WTC11 (cell line): ENCODE measurements around the gene C16orf74. TPM values are rescaled to one million over a fixed set of nuclear protein-coding genes. Genes with fewer than 3 reads are reported as not detected.

ENCODE experiments used
- ATAC-seq: fragments of 200-7000 bp; cut with Tn5 transposase; 2 replicates; pipeline ENCODE4 v1.10.0; 2021; ENCODE audit warnings: mild to moderate bottlenecking, moderate library complexity
- CTCF ChIA-PET: fragments of 300-600 bp; sonication (Branson Sonifier 250); formaldehyde crosslinking; loops from one replicate; lab custom pipeline; 2021; ENCODE audit warnings: antibody characterized with exemption; lab: Charles Lee
- POLR2A ChIA-PET: fragments of 350-600 bp; sonication (Branson Sonifier 250); formaldehyde crosslinking; loops from one replicate; lab custom pipeline; 2021; ENCODE audit warnings: antibody characterized with exemption; lab: Charles Lee
- DNase-seq: peaks from one replicate; pipeline ENCODE4 v3.0.0; 2021; ENCODE audit warnings: low spot score
- H3K27ac Mint-ChIP-seq: 2 replicates; pipeline ENCODE4 v1.8.0; 2021; ENCODE audit warnings: mixed read lengths
- H3K27me3 Mint-ChIP-seq: 2 replicates; pipeline ENCODE4 v1.8.0; 2021; ENCODE audit warnings: low read depth, mild to moderate bottlenecking, moderate library complexity, mixed read lengths
- H3K36me3 Mint-ChIP-seq: 2 replicates; pipeline ENCODE4 v1.8.0; 2021; ENCODE audit warnings: mixed read lengths
- H3K4me1 Mint-ChIP-seq: 2 replicates; pipeline ENCODE4 v1.8.0; 2022; ENCODE audit warnings: mixed read lengths
- H3K4me3 Mint-ChIP-seq: 2 replicates; pipeline ENCODE4 v1.8.0; 2021; ENCODE audit warnings: mild to moderate bottlenecking, moderate library complexity, mixed read lengths
- H3K9me3 Mint-ChIP-seq: 2 replicates; pipeline ENCODE4 v1.8.0; 2021; ENCODE audit warnings: mixed read lengths
- AFF4 ChIP-seq: sonication (generic); formaldehyde crosslinking; IDR thresholded peaks from 2 replicates; pipeline ENCODE4 v1.8.1; 2023; ENCODE audit warnings: mild to moderate bottlenecking, missing genetic modification reagents, borderline replicate concordance
- ATF1 ChIP-seq: sonication (generic); formaldehyde crosslinking; IDR thresholded peaks from 2 replicates; pipeline ENCODE4 v1.8.1; 2023; ENCODE audit warnings: mild to moderate bottlenecking, moderate library complexity, missing genetic modification reagents
- E2F4 ChIP-seq: sonication (generic); formaldehyde crosslinking; IDR thresholded peaks from 2 replicates; pipeline ENCODE4 v1.8.1; 2022; ENCODE audit warnings: low read depth, mild to moderate bottlenecking, moderate library complexity, missing genetic modification reagents, borderline replicate concordance
- ELF4 ChIP-seq: sonication (generic); formaldehyde crosslinking; IDR thresholded peaks from 2 replicates; pipeline ENCODE4 v1.8.1; 2022; ENCODE audit warnings: low read depth, mild to moderate bottlenecking, moderate library complexity, missing genetic modification reagents
- ERG ChIP-seq: fragments of 250-450 bp; sonication (Bioruptor Pico); IDR thresholded peaks from 2 replicates; pipeline ENCODE4 v1.8.0; 2021; ENCODE audit warnings: mild to moderate bottlenecking
- GABPB1 ChIP-seq: sonication (generic); formaldehyde crosslinking; IDR thresholded peaks from 2 replicates; pipeline ENCODE4 v1.8.1; 2023; ENCODE audit warnings: mild to moderate bottlenecking, missing genetic modification reagents
- IRF1 ChIP-seq: sonication (generic); formaldehyde crosslinking; IDR thresholded peaks from 2 replicates; pipeline ENCODE4 v1.8.0; 2023; ENCODE audit warnings: missing genetic modification reagents
- MLX ChIP-seq: sonication (generic); formaldehyde crosslinking; IDR thresholded peaks from 2 replicates; pipeline ENCODE4 v1.8.1; 2023; ENCODE audit warnings: mild to moderate bottlenecking, missing genetic modification reagents, moderate library complexity
- MXD4 ChIP-seq: fragments of 250-450 bp; sonication (Bioruptor Pico); IDR thresholded peaks from 2 replicates; pipeline ENCODE4 v1.8.0; 2021; ENCODE audit warnings: mild to moderate bottlenecking, moderate library complexity, borderline replicate concordance
- NFYB ChIP-seq: sonication (generic); formaldehyde crosslinking; conservative IDR thresholded peaks from 2 replicates; pipeline ENCODE4 v1.8.0; 2022; ENCODE audit warnings: low read depth, missing genetic modification reagents
- NR2C2 ChIP-seq: sonication (generic); formaldehyde crosslinking; IDR thresholded peaks from 2 replicates; pipeline ENCODE4 v1.8.0; 2022; ENCODE audit warnings: mild to moderate bottlenecking, missing genetic modification reagents
- PREB ChIP-seq: sonication (generic); formaldehyde crosslinking; IDR thresholded peaks from 2 replicates; pipeline ENCODE4 v1.8.1; 2022; ENCODE audit warnings: mild to moderate bottlenecking, missing genetic modification reagents, moderate library complexity, borderline replicate concordance
- SMAD4 ChIP-seq: sonication (generic); formaldehyde crosslinking; IDR thresholded peaks from 2 replicates; pipeline ENCODE4 v1.8.0; 2022; ENCODE audit warnings: mild to moderate bottlenecking, missing genetic modification reagents
- ZNF232 ChIP-seq: sonication (generic); formaldehyde crosslinking; IDR thresholded peaks from 2 replicates; pipeline ENCODE4 v1.8.0; 2022; ENCODE audit warnings: mild to moderate bottlenecking, missing genetic modification reagents
- ZNF281 ChIP-seq: sonication (generic); formaldehyde crosslinking; IDR thresholded peaks from 2 replicates; pipeline ENCODE4 v1.8.0; 2023; ENCODE audit warnings: mild to moderate bottlenecking, missing genetic modification reagents
- ZNF423 ChIP-seq: fragments of 250-450 bp; sonication (Bioruptor Pico); IDR thresholded peaks from 2 replicates; pipeline ENCODE4 v2.1.2; 2022; ENCODE audit warnings: mild to moderate bottlenecking, moderate library complexity
- total RNA-seq: library from RNA; stranded (reverse); gene quantifications from 3 replicates; pipeline ENCODE4 v1.2.3, GENCODE V29; 2021

C16orf74 gene
- total RNA-seq, 1 experiment from 2014 or later, result 8.3 TPM

GRCh38 chr16:85658504-85659326, 92.2 kb downstream of the C16orf74 start (continued):
- TF ChIP-seq ZNF423, result no peak
- no peak for TF ChIP-seq ZNF232 (CRISPR knock-in tag)
- no peak for TF ChIP-seq ELF4 (CRISPR knock-in tag)
- no peak for TF ChIP-seq NR2C2 (CRISPR knock-in tag)
- TF ChIP-seq NFYB, result no peak
- no peak for TF ChIP-seq ATF1 (CRISPR knock-in tag)
- no peak for TF ChIP-seq MLX (CRISPR knock-in tag)
- no peak for TF ChIP-seq GABPB1 (CRISPR knock-in tag)
- no peak for TF ChIP-seq ERG (CRISPR knock-in tag)
- TF ChIP-seq MXD4 (CRISPR knock-in tag), result no peak
- no peak for TF ChIP-seq AFF4 (CRISPR knock-in tag)
- no peak for TF ChIP-seq E2F4 (CRISPR knock-in tag)
- TF ChIP-seq PREB, result no peak

- Mint-ChIP-seq H3K4me3 (no peak overlapping the region), H3K9me3 (no peaks in the 10 kb centered on the region), H3K4me1 (no peaks in the 10 kb centered on the region), H3K27ac (no peak overlapping the region), H3K36me3 (peaks cover 34% of the 10 kb centered on the region), H3K27me3 (no peaks in the 10 kb centered on the region)
- TF ChIP-seq SMAD4 (CRISPR knock-in tag), result no peak
- no peak for TF ChIP-seq ZNF281 (CRISPR knock-in tag)
- no peak for TF ChIP-seq GABPB1 (CRISPR knock-in tag)
- no peak for TF ChIP-seq IRF1 (CRISPR knock-in tag)
- ATAC-seq (no peak), DNase-seq (no peak)
- ChIA-PET POLR2A (interaction anchor here (0.6 kb wide), 1 partner anchor 32 kb away, joined by 3 read pairs; no protein-coding TSS in a partner anchor), CTCF (interaction anchor here (0.6 to 1.1 kb wide), 6 partner anchors 16 to 238 kb away, joined by 3 to 4 read pairs (median 3); no protein-coding TSS in a partner anchor)
Observed at GRCh38 chr16:85657996-85658395, 92.9 kb downstream of the C16orf74 start.
